ENCODE measurements around the gene PREX1.

Gene PREX1

DNA sequence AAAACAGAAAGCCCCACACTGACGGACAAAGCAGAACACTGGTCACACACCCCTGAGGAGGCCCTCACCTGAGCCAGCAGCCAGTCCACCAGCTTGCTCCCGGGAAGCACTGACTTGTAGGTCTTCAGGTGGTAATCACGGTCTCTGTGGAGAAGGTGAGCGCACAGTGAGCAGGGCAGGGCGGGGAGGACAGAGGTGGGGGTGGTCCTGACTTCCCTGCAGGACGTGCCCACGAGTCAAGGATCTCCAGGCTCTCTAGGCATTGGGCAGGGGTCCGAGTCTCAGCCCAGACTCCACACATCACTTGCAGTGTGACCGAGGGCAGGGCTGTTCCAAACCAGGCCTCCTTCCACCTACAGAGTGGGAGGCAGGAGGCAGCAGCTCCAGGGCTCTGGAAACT lies 151.7 kb downstream of the PREX1 start:
- no peaks in the 10 kb centered on the region for H3K9me3 Mint-ChIP-seq
- H3K36me3 Mint-ChIP-seq (ENCODE audit: low read depth), result peaks cover 63% of the 10 kb centered on the region
- H3K4me3 Mint-ChIP-seq, result no peak overlapping the region
- no peak for DNase-seq
- H3K27ac Mint-ChIP-seq, result no peak overlapping the region
- peaks cover 7% of the 10 kb centered on the region for H3K4me1 Mint-ChIP-seq (ENCODE audit: low read depth)
- no peaks in the 10 kb centered on the region for H3K27me3 Mint-ChIP-seq

DNA sequence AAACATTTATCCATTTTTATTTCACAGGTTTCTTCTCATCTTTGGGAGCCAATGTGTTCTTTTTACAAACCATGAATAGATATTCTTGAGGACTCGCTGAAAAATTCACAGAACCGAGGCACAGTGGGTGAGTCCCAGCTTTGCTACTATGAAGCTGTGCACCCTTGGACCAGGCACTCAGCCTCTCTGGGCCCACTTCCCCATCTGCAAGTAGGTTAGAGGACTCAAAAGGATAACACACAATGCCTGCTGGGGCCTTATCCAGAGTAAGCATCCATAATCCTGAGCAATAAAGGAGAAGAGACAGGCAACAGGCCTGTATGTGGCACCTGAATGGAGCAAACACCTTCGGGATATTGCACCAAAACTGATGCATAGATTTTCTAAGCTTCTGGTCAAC lies 153.3 kb downstream of the PREX1 start:
- H3K27ac Mint-ChIP-seq, result peak overlapping the region; percentile 23
- H3K36me3 Mint-ChIP-seq (ENCODE audit: low read depth), result peaks cover 72% of the 10 kb centered on the region
- no peak overlapping the region for H3K4me3 Mint-ChIP-seq

GRCh38 chr20:48673507-48673906 lies 154.3 kb downstream of the PREX1 start:
- Mint-ChIP-seq H3K9me3 (no peaks in the 10 kb centered on the region), H3K27me3 (no peaks in the 10 kb centered on the region), H3K4me1 (ENCODE audit: low read depth) (peaks cover 7% of the 10 kb centered on the region), H3K36me3 (ENCODE audit: low read depth) (peaks cover 77% of the 10 kb centered on the region), H3K4me3 (no peak overlapping the region), H3K27ac (peak overlapping the region; percentile 35)
- DNase-seq, result no peak

More for the DNA sequence above, 153.3 kb downstream of the PREX1 start:
- Mint-ChIP-seq H3K9me3 (no peaks in the 10 kb centered on the region), H3K27me3 (no peaks in the 10 kb centered on the region), H3K4me1 (ENCODE audit: low read depth) (peaks cover 7% of the 10 kb centered on the region)
- no peak for DNase-seq

DNA sequence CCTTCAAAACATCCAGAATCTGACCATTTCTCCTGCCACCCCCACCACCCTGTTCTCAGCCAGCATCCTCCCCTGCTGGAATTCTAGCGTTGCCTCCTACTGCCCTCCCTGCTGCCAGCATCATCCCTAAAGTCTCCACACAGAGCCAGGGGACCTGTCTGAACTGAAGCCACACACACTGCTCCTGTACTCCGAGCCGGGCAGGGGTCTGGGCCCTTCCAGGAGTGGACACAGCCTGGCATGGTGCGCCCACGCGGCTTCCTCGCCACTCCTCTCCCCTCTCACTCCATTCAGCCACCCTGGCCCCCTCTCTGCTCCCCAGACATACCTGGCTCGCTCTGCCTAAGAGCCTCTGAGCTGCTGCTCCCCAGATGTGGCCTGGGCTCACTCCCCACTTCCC lies 155.5 kb downstream of the PREX1 start:
- no peaks in the 10 kb centered on the region for H3K9me3 Mint-ChIP-seq
- peaks cover 80% of the 10 kb centered on the region for H3K36me3 Mint-ChIP-seq (ENCODE audit: low read depth)

DNA sequence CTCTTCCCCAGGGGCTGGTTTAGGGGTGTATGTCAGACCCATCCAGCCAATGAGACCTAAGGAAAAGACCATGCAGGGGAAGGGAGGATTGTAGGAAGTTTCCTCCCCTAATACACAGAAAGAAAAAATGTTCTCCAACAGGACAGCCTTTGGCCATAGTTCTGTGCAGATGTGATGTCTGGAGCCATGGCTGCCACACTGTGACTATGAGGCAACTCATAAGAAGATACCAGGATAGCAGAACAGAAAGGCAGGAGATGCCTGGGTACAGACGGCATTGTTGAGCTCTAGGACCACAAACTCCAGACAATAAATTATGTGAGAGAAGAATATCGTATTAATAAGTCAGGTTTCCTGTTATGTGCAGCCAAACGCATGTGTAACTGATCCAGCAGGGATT lies 156.7 kb downstream of the PREX1 start:
- H3K27ac Mint-ChIP-seq, result peak overlapping the region; percentile 44
- H3K4me3 Mint-ChIP-seq, result no peak overlapping the region
- peaks cover 7% of the 10 kb centered on the region for H3K4me1 Mint-ChIP-seq (ENCODE audit: low read depth)
- peaks cover 75% of the 10 kb centered on the region for H3K36me3 Mint-ChIP-seq (ENCODE audit: low read depth)
- H3K9me3 Mint-ChIP-seq, result no peaks in the 10 kb centered on the region
- DNase-seq, result no peak
- H3K27me3 Mint-ChIP-seq, result no peaks in the 10 kb centered on the region

More for the DNA sequence above, 155.5 kb downstream of the PREX1 start:
- H3K4me1 Mint-ChIP-seq (ENCODE audit: low read depth), result peaks cover 7% of the 10 kb centered on the region
- no peaks in the 10 kb centered on the region for H3K27me3 Mint-ChIP-seq
- DNase-seq, result no peak
- H3K4me3 Mint-ChIP-seq, result no peak overlapping the region
- H3K27ac Mint-ChIP-seq, result peak overlapping the region; percentile 44

GRCh38 chr20:48669946-48670605 lies 157.7 kb downstream of the PREX1 start:
- DNase-seq, result no peak
- H3K9me3 Mint-ChIP-seq, result no peaks in the 10 kb centered on the region
- peak overlapping the region; percentile 37 for H3K27ac Mint-ChIP-seq
- H3K4me1 Mint-ChIP-seq (ENCODE audit: low read depth), result peaks cover 7% of the 10 kb centered on the region
- no peak overlapping the region for H3K4me3 Mint-ChIP-seq
- peaks cover 71% of the 10 kb centered on the region for H3K36me3 Mint-ChIP-seq (ENCODE audit: low read depth)
- H3K27me3 Mint-ChIP-seq, result no peaks in the 10 kb centered on the region

GRCh38 chr20:48668451-48668946 lies 159.3 kb downstream of the PREX1 start:
- Mint-ChIP-seq H3K4me1 (ENCODE audit: low read depth) (peaks cover 3% of the 10 kb centered on the region), H3K9me3 (no peaks in the 10 kb centered on the region), H3K36me3 (ENCODE audit: low read depth) (peaks cover 65% of the 10 kb centered on the region), H3K27me3 (no peaks in the 10 kb centered on the region), H3K4me3 (no peak overlapping the region), H3K27ac (no peak overlapping the region)
- no peak for DNase-seq

DNA sequence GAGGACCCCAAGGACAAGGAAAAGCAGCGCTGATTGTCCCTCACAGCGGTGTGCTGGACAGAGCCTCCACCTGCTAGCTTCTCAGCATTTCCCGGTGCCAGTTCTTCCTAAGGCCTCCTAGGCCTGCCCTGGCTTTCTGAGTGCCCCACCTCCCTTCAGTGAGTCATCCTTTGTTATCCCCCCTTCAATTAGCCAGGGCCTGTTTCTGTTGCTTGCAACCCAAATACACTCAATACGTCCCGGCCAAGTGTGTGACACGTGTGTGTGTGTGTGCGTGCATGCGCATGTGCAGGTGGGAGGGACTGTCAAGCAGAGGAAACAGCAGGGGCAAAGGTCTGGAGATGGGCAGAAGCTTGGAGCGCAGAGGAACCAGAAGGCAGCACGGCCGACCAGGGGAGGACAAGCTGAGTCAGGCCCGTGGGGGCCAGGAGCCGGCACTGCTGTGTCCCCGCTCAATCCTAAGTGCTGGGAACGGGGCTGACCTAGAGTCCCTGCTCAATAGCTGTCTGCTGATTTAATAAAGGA lies 159.8 kb downstream of the PREX1 start:
- peak overlapping the region; percentile 50 for H3K27ac Mint-ChIP-seq
- no peaks in the 10 kb centered on the region for H3K9me3 Mint-ChIP-seq
- H3K4me3 Mint-ChIP-seq, result no peak overlapping the region
- H3K27me3 Mint-ChIP-seq, result no peaks in the 10 kb centered on the region
- H3K4me1 Mint-ChIP-seq (ENCODE audit: low read depth), result no peaks in the 10 kb centered on the region
- H3K36me3 Mint-ChIP-seq (ENCODE audit: low read depth), result peaks cover 65% of the 10 kb centered on the region
- no peak for DNase-seq

DNA sequence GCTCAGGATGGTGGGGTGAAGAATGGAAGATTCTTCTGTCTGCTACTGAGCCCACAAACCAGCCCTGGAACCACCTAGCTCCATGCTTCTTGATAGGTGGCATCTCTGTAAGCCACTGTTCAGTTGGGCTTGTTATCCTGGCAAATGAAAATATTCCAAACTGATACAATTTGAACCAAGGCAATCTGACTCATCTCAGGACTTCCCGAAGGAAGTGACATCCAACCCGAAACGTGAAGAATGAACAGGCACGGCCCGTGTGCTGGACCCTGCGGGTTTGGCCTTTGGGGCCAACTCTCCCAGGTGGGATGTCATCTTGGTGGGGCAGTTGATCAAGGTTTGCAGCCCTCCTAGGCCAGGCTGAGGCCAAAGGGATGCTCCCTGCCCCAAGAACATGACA lies 160.3 kb downstream of the PREX1 start:
- Mint-ChIP-seq H3K27me3 (no peaks in the 10 kb centered on the region), H3K9me3 (no peaks in the 10 kb centered on the region), H3K27ac (peak overlapping the region; percentile 58), H3K36me3 (ENCODE audit: low read depth) (peaks cover 67% of the 10 kb centered on the region), H3K4me3 (no peak overlapping the region), H3K4me1 (ENCODE audit: low read depth) (no peaks in the 10 kb centered on the region)
- DNase-seq, result no peak

- Mint-ChIP-seq H3K36me3 (ENCODE audit: low read depth) (peaks cover 64% of the 10 kb centered on the region), H3K27ac (peak overlapping the region; percentile 29), H3K9me3 (no peaks in the 10 kb centered on the region), H3K4me1 (ENCODE audit: low read depth) (no peaks in the 10 kb centered on the region), H3K27me3 (no peaks in the 10 kb centered on the region), H3K4me3 (no peak overlapping the region)
- no peak for DNase-seq
Observed at GRCh38 chr20:48665785-48666184, 162.0 kb downstream of the PREX1 start.

DNA sequence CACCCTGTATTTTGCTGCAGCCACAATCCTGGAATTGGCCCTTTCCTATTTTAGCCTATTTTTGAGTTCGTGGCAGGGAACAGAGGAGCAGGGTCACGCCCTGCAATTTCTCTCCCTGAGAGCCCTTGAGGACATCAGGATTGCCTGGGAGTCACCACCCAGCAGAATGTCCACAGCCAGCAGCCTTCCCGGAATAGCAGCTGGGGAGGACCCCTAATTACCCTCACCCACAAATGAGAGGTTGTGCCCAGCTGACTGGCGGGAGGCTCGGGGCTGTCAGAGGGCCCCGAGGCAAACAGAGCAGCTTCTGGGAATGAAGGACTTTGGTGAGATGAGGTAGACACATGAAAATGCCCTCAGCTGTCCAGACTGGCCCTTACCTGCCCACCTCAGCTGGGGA lies 165.1 kb downstream of the PREX1 start:
- Mint-ChIP-seq H3K27ac (peak overlapping the region; percentile 31), H3K4me3 (no peak overlapping the region), H3K36me3 (ENCODE audit: low read depth) (peaks cover 76% of the 10 kb centered on the region), H3K27me3 (no peaks in the 10 kb centered on the region), H3K4me1 (ENCODE audit: low read depth) (peaks cover 5% of the 10 kb centered on the region), H3K9me3 (no peaks in the 10 kb centered on the region)
- DNase-seq, result no peak

DNA sequence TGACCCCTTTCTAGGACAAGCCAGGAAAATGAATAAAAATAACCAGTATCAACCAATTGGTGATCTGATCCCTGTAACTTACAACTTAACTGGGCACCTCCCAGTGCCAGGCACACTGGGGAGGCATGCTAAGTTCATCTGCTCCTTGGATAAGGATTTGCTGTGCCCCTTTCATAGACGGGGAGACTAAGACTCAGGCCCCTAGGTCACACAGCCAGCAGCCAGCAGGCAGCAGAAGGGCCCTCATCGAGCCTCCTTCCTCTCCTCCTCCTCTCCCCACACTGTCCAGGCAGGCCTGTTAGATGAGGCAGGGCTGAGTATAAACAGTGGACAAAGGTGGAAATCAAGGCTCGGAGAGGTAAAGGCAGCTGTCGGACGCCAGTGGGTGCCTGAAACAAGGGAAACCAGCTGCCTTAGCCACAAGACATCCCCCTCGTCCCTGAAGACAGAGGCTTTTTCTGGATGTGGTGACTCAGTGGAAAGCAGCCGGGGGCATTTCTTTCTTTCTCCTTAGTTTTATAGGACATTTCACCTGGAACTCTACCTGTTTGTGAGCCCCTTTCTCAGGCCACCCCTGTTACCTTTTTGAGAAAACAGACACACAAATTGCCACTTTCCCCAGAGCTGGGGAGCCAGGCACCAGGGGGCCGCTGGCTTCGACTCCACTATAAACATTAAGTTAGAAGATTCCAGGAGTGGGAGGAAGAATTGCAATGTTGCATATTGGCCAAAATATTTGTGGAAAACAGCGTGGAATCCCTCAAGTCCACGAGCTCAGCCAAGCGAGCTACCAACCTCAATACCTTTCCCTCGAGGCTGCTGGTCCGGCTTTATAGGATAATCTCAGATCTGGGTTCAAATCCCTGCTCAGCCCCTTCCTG lies 166.0 kb downstream of the PREX1 start:
- no peak overlapping the region for H3K4me3 Mint-ChIP-seq
- DNase-seq, result no peak
- no peaks in the 10 kb centered on the region for H3K9me3 Mint-ChIP-seq
- H3K27me3 Mint-ChIP-seq, result no peaks in the 10 kb centered on the region
- H3K36me3 Mint-ChIP-seq (ENCODE audit: low read depth), result peaks cover 79% of the 10 kb centered on the region
- peak overlapping the region; percentile 57 for H3K27ac Mint-ChIP-seq
- H3K4me1 Mint-ChIP-seq (ENCODE audit: low read depth), result peaks cover 6% of the 10 kb centered on the region

- H3K4me3 Mint-ChIP-seq, result no peak overlapping the region
- peak overlapping the region; percentile 0 for H3K27ac Mint-ChIP-seq
- H3K9me3 Mint-ChIP-seq, result no peaks in the 10 kb centered on the region
- H3K36me3 Mint-ChIP-seq (ENCODE audit: low read depth), result peaks cover 85% of the 10 kb centered on the region
- DNase-seq, result no peak
- no peaks in the 10 kb centered on the region for H3K27me3 Mint-ChIP-seq
- H3K4me1 Mint-ChIP-seq (ENCODE audit: low read depth), result peaks cover 6% of the 10 kb centered on the region
Observed at GRCh38 chr20:48660788-48661187, 167.0 kb downstream of the PREX1 start.

DNA sequence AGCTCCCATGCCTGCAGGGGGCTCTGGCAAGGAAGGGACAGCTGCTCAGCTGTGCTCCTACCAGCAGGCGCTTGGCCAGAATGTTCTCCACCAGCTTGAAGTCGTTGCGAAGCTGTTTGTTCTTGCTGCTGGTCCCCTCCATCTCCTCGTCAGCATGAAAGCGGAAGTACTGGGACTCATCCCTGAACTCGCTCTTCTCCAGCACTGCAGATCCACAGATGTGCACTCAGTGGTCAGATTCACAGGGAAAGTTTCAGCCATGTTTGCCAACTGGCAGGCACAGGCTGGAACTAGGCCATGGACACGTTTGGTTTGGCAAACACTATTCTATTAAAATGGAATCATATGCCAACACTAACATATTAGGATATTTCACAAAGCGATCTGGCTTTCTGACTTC lies 167.9 kb downstream of the PREX1 start:
- Mint-ChIP-seq H3K27ac (peak overlapping the region; percentile 27), H3K27me3 (no peaks in the 10 kb centered on the region), H3K9me3 (no peaks in the 10 kb centered on the region), H3K36me3 (ENCODE audit: low read depth) (peaks cover 89% of the 10 kb centered on the region), H3K4me1 (ENCODE audit: low read depth) (peaks cover 6% of the 10 kb centered on the region), H3K4me3 (no peak overlapping the region)
- no peak for DNase-seq

- Mint-ChIP-seq H3K36me3 (ENCODE audit: low read depth) (peaks cover 93% of the 10 kb centered on the region), H3K4me1 (ENCODE audit: low read depth) (peaks cover 6% of the 10 kb centered on the region), H3K4me3 (no peak overlapping the region), H3K9me3 (no peaks in the 10 kb centered on the region), H3K27me3 (no peaks in the 10 kb centered on the region), H3K27ac (peak overlapping the region; percentile 9)
- DNase-seq, result no peak
Observed at GRCh38 chr20:48658505-48658904, 169.3 kb downstream of the PREX1 start.
